NK-92 (cell line): Measurements from ENCODE around the gene ATG9A.
A peak's percentile ranks its signal among the peaks of the same experiment; 100 is the strongest.

ENCODE experiments used
- DNase-seq: peaks from one replicate; lab custom pipeline; 2025; ENCODE audit not compliant: unreplicated experiment; lab: John Stamatoyannopoulos, UW

The ATG9A gene

DNA sequence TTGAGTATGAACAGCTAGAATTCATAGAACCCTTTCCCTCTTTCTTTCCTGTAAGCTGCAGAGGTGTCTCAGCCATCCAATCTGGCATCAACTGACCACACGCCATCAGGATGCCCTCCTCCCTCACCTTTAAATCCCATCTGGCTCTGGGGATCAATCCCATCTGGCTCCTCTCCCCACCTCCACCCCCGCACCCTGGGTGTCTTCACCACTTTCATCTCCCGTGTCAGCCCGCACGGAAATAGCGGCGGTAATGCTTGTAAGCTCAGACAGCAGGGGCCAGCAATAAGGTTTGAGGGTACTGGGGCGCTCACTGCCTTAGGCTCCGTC is 23.1 kb upstream of the ATG9A start:
- no peak for DNase-seq

- no peak for DNase-seq
These were observed 22.6 kb upstream of the ATG9A start for GRCh38 chr2:219252084-219252483.

DNA sequence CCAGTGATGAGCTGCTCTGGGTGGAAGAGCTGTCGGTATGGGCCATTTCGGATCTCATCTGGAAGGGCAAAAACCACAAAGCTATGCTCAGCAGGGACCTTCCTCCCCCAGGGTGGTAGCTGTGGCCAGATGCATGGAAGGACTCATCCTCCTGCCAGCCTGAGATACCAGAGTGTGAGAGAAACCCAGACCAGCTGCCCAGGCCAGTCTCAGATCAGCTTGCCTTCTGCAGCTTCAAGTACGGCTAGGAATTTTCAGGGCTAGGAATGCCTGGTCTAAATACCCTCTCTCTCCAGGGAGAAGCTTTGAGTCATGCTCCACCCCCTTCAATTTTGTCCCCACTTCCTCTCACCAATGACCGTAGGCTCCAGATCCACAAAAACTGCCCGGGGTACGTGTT is 22.2 kb upstream of the ATG9A start:
- DNase-seq: no peak

- DNase-seq: no peak
These were observed 20.8 kb upstream of the ATG9A start for GRCh38 chr2:219250049-219250781.

GRCh38 chr2:219249203-219249980 is 20.0 kb upstream of the ATG9A start:
- no peak for DNase-seq

- no peak for DNase-seq
These were observed 19.4 kb upstream of the ATG9A start for GRCh38 chr2:219248845-219249202.

GRCh38 chr2:219247678-219248642 is 18.5 kb upstream of the ATG9A start:
- DNase-seq: no peak

DNA sequence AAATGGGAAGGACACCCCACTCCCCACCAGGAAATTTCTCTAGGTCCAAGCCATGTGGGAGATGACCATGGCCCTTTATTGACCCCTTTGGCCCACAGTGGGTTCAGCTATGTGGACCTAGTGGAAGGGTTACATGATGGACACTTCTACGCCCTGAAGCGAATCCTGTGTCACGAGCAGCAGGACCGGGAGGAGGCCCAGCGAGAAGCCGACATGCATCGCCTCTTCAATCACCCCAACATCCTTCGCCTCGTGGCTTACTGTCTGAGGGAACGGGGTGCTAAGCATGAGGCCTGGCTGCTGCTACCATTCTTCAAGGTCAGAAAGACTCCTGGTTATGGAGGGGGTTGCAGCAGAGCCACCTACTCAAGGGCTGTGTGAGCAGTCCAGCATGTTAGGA is 17.1 kb upstream of the ATG9A start:
- no peak for DNase-seq

DNA sequence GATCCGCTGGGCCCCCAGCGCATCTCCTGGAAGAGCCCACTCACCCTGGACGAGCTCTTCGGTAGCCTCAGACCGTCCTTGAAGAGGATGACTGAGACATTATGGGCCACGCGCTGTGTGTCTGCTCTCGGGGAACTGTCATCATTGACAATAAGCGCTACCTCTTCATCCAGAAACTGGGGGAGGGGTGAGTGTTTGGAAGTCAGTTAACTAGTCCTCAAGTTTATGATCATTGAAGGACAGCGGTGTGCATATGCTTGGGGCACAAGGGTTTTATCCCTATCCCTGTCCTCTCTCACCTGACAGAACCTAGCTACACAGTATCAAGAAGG is 16.4 kb upstream of the ATG9A start:
- no peak for DNase-seq

GRCh38 chr2:219245148-219245898 is 15.9 kb upstream of the ATG9A start, which contains the start of the genes GLB1L and STK16:
TSS of gene GLB1L (minus strand) at chr2:219245444. CDS start at chr2:219243573, 1,871 bp downstream.
TSS of gene STK16 (plus strand) at chr2:219245479. CDS start at chr2:219246000, 521 bp downstream.
- peak; percentile 46 for DNase-seq

DNA sequence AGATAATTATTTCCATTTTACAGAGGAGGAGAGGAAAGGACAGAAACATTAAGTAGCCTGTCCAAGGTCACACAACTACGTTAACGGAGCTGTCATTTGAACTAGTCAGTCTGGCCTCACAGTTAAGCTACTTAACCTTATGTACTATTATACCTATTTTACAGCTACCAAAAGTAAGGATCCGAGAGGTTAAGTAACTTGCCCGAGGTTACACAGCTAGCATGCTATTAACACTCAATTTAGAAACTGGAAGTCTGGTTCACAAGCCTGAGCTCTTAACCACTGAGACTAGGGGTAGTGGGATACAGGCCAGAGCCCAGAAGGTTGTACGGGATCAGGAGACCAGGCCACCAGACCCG is 15.3 kb upstream of the ATG9A start:
- DNase-seq: no peak

GRCh38 chr2:219243291-219243761 is 13.9 kb upstream of the ATG9A start:
- no peak for DNase-seq

DNA sequence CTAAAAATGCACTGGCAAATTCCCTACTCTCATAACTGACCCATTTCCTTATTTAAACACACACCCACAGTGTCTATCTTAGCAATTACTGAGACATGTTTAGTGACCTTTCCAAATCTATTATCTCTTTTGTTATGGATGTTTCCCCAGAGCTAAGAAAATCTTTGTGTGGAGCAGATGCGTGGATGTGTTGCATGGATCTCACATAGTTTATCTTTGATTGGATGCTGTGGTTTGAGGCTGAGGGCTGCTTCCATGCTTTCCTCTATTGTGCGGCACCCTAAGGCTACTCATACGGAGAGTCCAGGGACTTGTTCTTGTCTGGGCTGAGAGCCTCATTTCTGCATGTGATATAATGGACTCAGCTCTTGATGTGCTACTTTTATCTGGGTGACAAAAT is 4.9 kb upstream of the ATG9A start:
- no peak for DNase-seq

DNA sequence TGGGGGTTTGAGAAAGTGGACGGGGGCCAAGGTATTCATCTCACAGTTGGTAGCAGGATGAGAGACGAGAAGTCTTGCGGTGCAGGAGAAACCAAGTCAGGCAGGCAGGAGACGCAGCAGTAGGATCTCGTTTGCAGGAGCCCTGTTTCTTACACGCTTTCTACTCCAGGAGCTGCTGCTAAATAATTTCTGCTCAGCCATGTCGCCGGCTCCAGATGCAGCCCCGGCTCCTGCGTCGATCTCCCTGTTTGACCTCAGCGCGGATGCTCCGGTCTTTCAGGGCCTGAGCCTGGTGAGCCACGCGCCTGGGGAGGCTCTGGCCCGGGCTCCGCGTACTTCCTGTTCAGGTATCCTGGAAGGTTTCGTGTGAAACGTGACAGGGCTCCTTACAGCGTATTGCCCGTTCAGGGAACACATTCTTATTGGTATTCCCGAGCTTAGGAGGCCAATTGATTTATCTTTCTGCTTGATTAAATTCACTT is 664 bp upstream of the ATG9A start:
- DNase-seq: no peak

GRCh38 chr2:219228911-219229304 is 528 bp downstream of the ATG9A start:
- no peak for DNase-seq

DNA sequence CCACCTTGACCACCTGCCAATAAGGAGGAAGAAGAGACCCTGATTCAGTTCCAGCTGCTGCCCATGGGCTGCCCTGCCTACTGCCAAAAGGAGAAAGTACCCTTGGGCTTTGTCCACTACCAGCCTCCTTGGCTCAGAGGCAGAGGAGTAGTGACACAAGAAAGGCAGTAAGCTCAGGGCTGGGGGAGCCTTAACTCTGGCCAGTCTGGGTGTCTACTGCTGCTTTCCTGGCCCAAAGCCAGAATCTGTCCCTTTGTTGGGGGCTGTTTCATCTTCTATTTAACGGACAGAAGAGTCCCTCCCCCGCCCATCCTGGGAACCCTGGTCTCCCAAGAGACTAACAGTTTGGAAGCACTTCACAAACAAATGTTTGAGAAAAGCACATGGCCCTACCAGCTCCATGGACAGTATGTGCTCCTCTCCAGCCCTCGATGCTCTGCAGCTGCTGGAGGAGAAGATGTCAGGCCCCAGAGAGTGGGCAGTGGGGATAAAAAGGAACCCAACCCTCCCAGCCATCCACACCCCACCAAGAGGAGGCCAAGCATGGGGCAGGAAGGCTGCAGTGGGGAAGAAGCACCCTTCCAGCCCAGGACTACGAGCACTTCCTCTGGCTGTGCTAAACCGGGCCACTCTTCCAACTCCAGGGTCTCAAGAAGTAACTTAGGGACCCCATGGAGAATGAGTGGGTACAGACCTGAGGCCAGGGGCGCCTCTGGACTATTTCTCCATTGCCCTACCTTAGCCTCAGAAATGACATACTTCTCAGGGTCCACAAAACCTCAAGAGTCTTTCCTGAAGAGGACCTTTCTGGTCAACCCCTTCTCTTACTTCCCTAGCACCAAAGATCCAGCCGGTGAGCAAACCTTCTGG is 1.2 kb downstream of the ATG9A start:
- DNase-seq: no peak

DNA sequence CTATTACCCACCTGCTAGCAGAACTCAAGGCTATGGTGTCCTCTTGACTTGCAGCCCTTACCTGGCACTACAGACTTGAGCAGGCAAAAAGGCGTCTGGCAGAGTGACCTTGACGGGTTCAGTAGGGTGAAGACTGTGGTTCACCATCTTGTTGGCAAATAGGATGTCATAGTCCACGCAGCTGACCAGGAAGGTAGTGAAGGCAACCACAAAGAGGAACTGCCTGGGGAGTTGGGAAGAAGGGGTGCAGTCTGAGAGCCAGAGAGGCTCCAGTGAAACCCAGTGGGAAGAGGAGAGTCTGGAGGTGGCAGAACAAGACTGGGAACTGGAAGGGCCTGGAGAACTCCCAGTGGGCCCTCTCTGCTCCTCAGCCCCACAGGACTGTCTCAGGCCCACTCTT is 4.1 kb downstream of the ATG9A start:
- DNase-seq: no peak

DNA sequence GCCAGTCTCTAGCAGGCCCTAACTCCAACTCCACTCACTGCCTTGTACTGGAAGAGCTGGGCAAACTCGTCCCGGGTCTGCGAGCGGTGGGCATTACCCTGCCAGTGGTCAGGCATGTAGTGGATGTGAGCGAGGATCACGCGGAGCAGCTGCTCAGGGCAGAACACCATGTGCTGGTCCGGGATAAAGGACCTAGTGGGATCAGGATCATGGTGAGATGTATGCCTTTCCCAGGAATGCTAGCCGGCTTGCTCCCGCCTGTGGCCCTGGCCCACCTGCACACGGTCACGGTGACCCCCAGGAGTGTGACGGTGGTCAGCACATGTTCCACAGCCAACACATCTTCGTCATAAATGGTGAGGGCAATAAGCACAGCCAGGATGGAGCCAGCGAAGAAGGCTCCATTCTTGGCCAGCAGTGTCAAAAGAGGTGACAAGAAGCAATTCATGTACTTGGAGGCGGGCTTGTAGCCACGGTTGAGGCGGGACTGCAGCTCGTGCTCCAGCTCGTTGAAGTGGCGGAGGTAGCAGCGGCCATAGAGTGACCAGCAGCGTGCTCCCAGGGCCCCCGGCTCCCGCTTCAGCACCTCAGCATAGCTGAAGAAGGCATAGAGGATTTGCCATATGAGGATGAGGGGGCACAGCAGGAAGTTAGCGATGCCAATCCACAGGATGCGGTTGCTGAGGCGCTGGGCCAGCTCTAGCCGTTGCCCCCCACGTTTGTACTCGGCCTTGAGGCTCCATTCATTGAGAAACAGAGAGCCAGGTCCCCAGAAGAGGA is 5.4 kb downstream of the ATG9A start:
- DNase-seq: no peak

DNA sequence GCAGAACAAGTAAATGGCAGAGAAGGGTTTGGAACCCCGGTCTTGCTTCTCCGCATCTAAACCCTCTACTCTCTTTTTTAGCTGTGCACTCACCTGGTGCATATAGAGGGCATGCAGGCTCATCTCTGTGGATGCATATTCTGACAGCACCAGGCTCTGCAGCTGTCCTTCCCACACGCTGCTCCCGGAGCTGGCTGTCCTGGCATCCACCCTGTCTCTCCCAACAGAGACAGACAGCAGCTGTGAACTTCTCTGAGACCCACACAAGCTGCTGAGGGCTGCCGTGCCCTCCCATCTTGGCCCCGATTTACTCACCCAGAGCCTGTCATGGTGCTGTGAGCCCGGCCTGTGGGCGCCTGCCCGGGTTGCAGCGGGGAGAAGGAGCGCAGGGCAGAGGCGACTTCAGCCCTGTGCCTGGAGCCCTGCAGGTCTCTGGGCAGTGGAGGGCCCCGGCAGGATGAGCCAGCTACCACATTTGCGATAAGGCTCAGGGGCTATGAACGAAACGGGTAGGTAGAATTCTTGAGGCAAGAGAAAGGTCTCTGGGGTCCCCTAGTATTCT is 7.4 kb downstream of the ATG9A start:
- no peak for DNase-seq
